CD4-positive, CD25-positive, alpha-beta regulatory T cell (primary cell): Measurements from ENCODE around the gene BMP8B. TPM values are rescaled to one million over a fixed set of nuclear protein-coding genes. Genes with fewer than 3 reads are reported as not detected.
"Not testable (repeated sequence)": the region's sequence is repeated elsewhere in the genome, so short reads cannot be mapped to it uniquely, and the experiment has no call there.

ENCODE experiments used
- ATAC-seq, 2 donors: fragments of 150-1000 bp; cut with Tn5 transposase; one replicate each; pipeline ENCODE4 v1.10.0; 2021; ENCODE audit warnings: low read depth in 2 of 2, moderate number of reproducible peaks in 2 of 2, moderate library complexity in 1 of 2
- DNase-seq, 3 donors: peaks; one replicate each; pipeline versions ENCODE4 v3.0.0 to v3.0.0-alpha.2; 2012 to 2022; ENCODE audit warnings: mixed read lengths in 1 of 3
- H3K27ac ChIP-seq: one replicate; pipeline ENCODE4 v1.7.0; 2013; ENCODE audit warnings: mild to moderate bottlenecking, low read length; ENCODE audit not compliant: insufficient read depth, poor library complexity, severe bottlenecking
- H3K27me3 ChIP-seq: one replicate; pipeline ENCODE4 v1.7.0; 2013; ENCODE audit warnings: low read length; ENCODE audit not compliant: control insufficient read depth, insufficient read depth
- H3K36me3 ChIP-seq: one replicate; pipeline ENCODE4 v1.7.0; 2013; ENCODE audit warnings: mild to moderate bottlenecking, low read length, moderate library complexity; ENCODE audit not compliant: control insufficient read depth, insufficient read depth
- H3K4me1 ChIP-seq: 2 replicates; pipeline ENCODE4 v1.7.0; 2013; ENCODE audit warnings: mild to moderate bottlenecking, low read length; ENCODE audit not compliant: insufficient read depth, control insufficient read depth, poor library complexity, severe bottlenecking
- H3K4me3 ChIP-seq: one replicate; pipeline ENCODE4 v1.7.0; 2013; ENCODE audit warnings: low read depth, mild to moderate bottlenecking, low read length, moderate library complexity
- H3K9me3 ChIP-seq, 2 experiments: 1 replicate in 1 of 2; 2 replicates in 1 of 2; pipeline ENCODE4 v1.7.0; 2013; ENCODE audit warnings: low read length in 2 of 2, mild to moderate bottlenecking in 1 of 2, moderate library complexity in 1 of 2; ENCODE audit not compliant: control insufficient read depth in 2 of 2
- H3K27ac Mint-ChIP-seq, 3 donors: one replicate each; pipeline ENCODE4 v1.8.0; 2020 to 2022; ENCODE audit warnings: mild to moderate bottlenecking in 3 of 3, mixed read lengths in 3 of 3, moderate library complexity in 2 of 3
- H3K27me3 Mint-ChIP-seq: one replicate; pipeline ENCODE4 v1.8.0; 2022; ENCODE audit warnings: mild to moderate bottlenecking, mixed read lengths
- H3K36me3 Mint-ChIP-seq: one replicate; pipeline ENCODE4 v1.8.0; 2020; ENCODE audit warnings: mixed read lengths
- H3K4me1 Mint-ChIP-seq, 4 donors: one replicate each; pipeline ENCODE4 v1.8.0; 2020 to 2022; ENCODE audit warnings: mixed read lengths in 4 of 4, mild to moderate bottlenecking in 1 of 4
- H3K4me3 Mint-ChIP-seq, 4 donors: one replicate each; pipeline ENCODE4 v1.8.0; 2020 to 2022; ENCODE audit warnings: mild to moderate bottlenecking in 4 of 4, mixed read lengths in 4 of 4, moderate library complexity in 3 of 4
- H3K9me3 Mint-ChIP-seq, 7 donors: one replicate each; pipeline ENCODE4 v1.8.0; 2020 to 2022; ENCODE audit warnings: mixed read lengths in 7 of 7, mild to moderate bottlenecking in 3 of 7, moderate library complexity in 2 of 7
- polyA plus RNA-seq, 4 donors: library from polyadenylated mRNA; unstranded; fragments of 300-500 nt; fragmentation: Illumina TruSeq; gene quantifications; one replicate each; pipeline ENCODE4 v1.2.3, GENCODE V29; 2021
- total RNA-seq: library from RNA; stranded (reverse); gene quantifications from one replicate; pipeline ENCODE4 v1.2.3, GENCODE V29; 2022

BMP8B gene
- total and polyA plus RNA-seq, 5 donors from 2014 or later = 0.05 to 0.39 (median 0.10) TPM; not detected in 1

GRCh38 chr1:39775141-39775540 lies 13.5 kb downstream of the BMP8B start:
- not testable (repeated sequence) for H3K27me3 ChIP-seq, H3K9me3 Mint-ChIP-seq, ATAC-seq, H3K4me3 ChIP-seq, H3K36me3 Mint-ChIP-seq, H3K4me3 Mint-ChIP-seq, H3K9me3 ChIP-seq, H3K4me1 Mint-ChIP-seq, H3K36me3 ChIP-seq, H3K27me3 Mint-ChIP-seq, H3K27ac Mint-ChIP-seq, H3K4me1 ChIP-seq, H3K27ac ChIP-seq, DNase-seq

DNA sequence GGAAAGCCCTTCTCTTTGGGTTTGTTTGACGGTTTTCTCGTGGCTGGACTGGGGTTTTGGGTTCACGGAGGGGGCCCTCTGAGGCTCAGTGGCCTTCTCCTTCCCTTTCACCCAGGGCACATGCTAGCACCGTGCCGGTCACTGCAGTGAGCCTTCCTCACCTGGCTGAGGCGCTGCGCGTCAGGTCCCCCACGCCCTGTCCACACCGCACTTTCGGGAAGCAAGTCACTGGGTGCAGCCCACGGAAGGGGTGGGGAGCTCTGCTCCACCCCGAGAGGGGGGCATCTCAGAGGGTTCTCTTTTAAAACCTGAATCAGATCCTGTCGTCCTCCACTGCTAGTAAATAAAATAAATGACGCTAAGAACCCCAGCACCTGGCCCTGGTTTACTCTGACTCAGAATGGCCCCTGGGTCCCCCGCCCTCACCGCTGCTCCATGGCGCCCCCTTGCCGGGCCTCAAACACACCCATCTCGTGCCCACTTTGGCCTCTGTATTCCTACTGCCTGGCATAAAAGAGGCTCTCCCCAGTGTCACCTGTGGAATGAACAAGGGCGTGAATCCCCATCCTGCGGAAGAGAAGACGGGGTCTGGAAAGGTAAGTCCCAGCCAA lies 15.2 kb downstream of the BMP8B start:
- not testable (repeated sequence) for H3K4me3 Mint-ChIP-seq, H3K36me3 ChIP-seq, DNase-seq, H3K36me3 Mint-ChIP-seq, H3K9me3 ChIP-seq, H3K27ac ChIP-seq, H3K4me1 ChIP-seq, H3K27ac Mint-ChIP-seq, H3K9me3 Mint-ChIP-seq, H3K4me1 Mint-ChIP-seq, H3K27me3 ChIP-seq, H3K4me3 ChIP-seq, H3K27me3 Mint-ChIP-seq
- peak; percentile 30 to 51 for ATAC-seq

- H3K36me3 ChIP-seq, H3K27me3 Mint-ChIP-seq, H3K9me3 ChIP-seq, H3K4me1 Mint-ChIP-seq, H3K9me3 Mint-ChIP-seq, H3K27ac Mint-ChIP-seq, ATAC-seq, H3K27ac ChIP-seq, H3K36me3 Mint-ChIP-seq, DNase-seq, H3K27me3 ChIP-seq, H3K4me3 ChIP-seq, H3K4me1 ChIP-seq: not testable (repeated sequence)
- peak within 1 kb of the TSS in 2 of 4 donors; percentile 41 to 43 for H3K4me3 Mint-ChIP-seq
Observed at GRCh38 chr1:39771022-39771532, 17.6 kb downstream of the BMP8B start, which contains the start of gene OXCT2. Gene OXCT2, minus strand, starts transcription at chr1:39771348. Its CDS starts 93 bp downstream, at chr1:39771255.

GRCh38 chr1:39770100-39771021 lies 18.3 kb downstream of the BMP8B start:
- H3K27ac ChIP-seq, H3K36me3 Mint-ChIP-seq, H3K27me3 ChIP-seq, H3K27me3 Mint-ChIP-seq, H3K4me1 Mint-ChIP-seq, H3K9me3 ChIP-seq, H3K27ac Mint-ChIP-seq, H3K4me3 ChIP-seq, H3K4me1 ChIP-seq, H3K36me3 ChIP-seq, H3K9me3 Mint-ChIP-seq: not testable (repeated sequence)
- DNase-seq (peak in 1 of 3 donors; percentile 26), ATAC-seq (peak in 1 of 2 donors; percentile 7)
- peak overlapping the region in 2 of 4 donors; percentile 41 to 43 for H3K4me3 Mint-ChIP-seq

- H3K9me3 Mint-ChIP-seq, DNase-seq, H3K27ac Mint-ChIP-seq, H3K4me3 ChIP-seq, H3K4me1 ChIP-seq, H3K4me3 Mint-ChIP-seq, H3K36me3 ChIP-seq, H3K4me1 Mint-ChIP-seq, H3K27me3 ChIP-seq, ATAC-seq, H3K36me3 Mint-ChIP-seq, H3K27me3 Mint-ChIP-seq, H3K27ac ChIP-seq, H3K9me3 ChIP-seq: not testable (repeated sequence)
Observed at GRCh38 chr1:39769502-39769901, 19.2 kb downstream of the BMP8B start.

GRCh38 chr1:39766466-39766865 lies 22.2 kb downstream of the BMP8B start:
- not testable (repeated sequence) for DNase-seq, H3K9me3 ChIP-seq, H3K4me1 ChIP-seq, H3K27ac ChIP-seq, H3K27ac Mint-ChIP-seq, H3K36me3 ChIP-seq, ATAC-seq, H3K27me3 ChIP-seq, H3K4me1 Mint-ChIP-seq, H3K4me3 Mint-ChIP-seq, H3K27me3 Mint-ChIP-seq, H3K36me3 Mint-ChIP-seq, H3K9me3 Mint-ChIP-seq, H3K4me3 ChIP-seq

DNA sequence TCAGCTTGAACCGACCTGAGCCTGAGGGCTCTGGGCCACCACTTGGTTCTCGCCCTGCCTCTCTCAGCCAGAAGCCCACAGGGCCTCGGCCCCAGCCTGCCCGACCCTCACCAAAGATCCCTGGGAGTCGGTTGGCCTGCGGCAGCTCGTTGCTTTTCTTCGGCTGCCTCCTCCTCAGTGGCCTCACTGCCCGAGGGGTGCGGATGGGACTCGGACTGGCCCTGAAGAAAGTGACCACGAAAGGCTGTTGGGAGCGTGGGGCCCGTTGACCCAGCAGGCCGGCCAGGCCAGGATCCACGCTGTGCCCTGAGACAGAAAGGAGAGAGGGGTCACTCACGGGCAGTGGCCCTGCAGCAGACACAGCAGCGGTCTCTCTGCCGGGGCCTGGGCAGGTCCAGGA lies 24.2 kb downstream of the BMP8B start:
- not testable (repeated sequence) for H3K9me3 ChIP-seq, H3K4me3 ChIP-seq, H3K36me3 ChIP-seq, ATAC-seq, H3K9me3 Mint-ChIP-seq, H3K4me1 ChIP-seq, H3K27ac ChIP-seq, H3K4me1 Mint-ChIP-seq, H3K27me3 ChIP-seq, H3K4me3 Mint-ChIP-seq, H3K36me3 Mint-ChIP-seq, H3K27me3 Mint-ChIP-seq, H3K27ac Mint-ChIP-seq, DNase-seq
